GM12891 (cell line): ENCODE results near the gene CPOX.
"Not testable (repeated sequence)": the region's sequence is repeated elsewhere in the genome, so short reads cannot be mapped to it uniquely, and the experiment has no call there.

Experiments used
- DNase-seq: peaks from one replicate; pipeline ENCODE4 v3.0.0; 2011; ENCODE audit warnings: low spot score; ENCODE audit not compliant: insufficient read length
- FAIRE-seq: peaks from 2 replicates; lab custom pipeline; 2011; peaks lifted over from hg19 to GRCh38; lab: Jason Lieb, UNC
- PAX5 ChIP-seq: IDR thresholded peaks from 2 replicates; pipeline ENCODE4 v1.6.1; 2011; ENCODE audit warnings: low read length, moderate library complexity, mild to moderate bottlenecking; ENCODE audit not compliant: insufficient read depth, severe bottlenecking
- POLR2A ChIP-seq: IDR thresholded peaks from 2 replicates; pipeline ENCODE4 v1.6.1; 2011; ENCODE audit warnings: low read depth, low read length, control low read depth
- POLR2AphosphoS5 ChIP-seq: IDR thresholded peaks from 2 replicates; pipeline ENCODE4 v1.6.1; 2011; ENCODE audit warnings: low read depth, low read length, control low read depth
- POU2F2 ChIP-seq: IDR thresholded peaks from 2 replicates; pipeline ENCODE4 v1.6.1; 2011; ENCODE audit warnings: low read depth, mild to moderate bottlenecking, control low read depth, low read length, moderate library complexity
- SPI1 ChIP-seq: IDR thresholded peaks from 2 replicates; pipeline ENCODE4 v1.6.1; 2011; ENCODE audit warnings: low read depth, low read length, control low read depth
- TAF1 ChIP-seq: IDR thresholded peaks from 2 replicates; pipeline ENCODE4 v1.6.1; 2011; ENCODE audit warnings: low read depth, low read length, control low read depth

The CPOX gene

GRCh38 chr3:98564282-98565005 is 29.0 kb downstream of the CPOX start:
- FAIRE-seq (peak; percentile 87), DNase-seq (no peak)
- TF ChIP-seq POU2F2 (no peak), PAX5 (no peak), TAF1 (no peak), POLR2AphosphoS5 (no peak; the same call in none of the 2 replicates), SPI1 (no peak)

GRCh38 chr3:98563661-98564281 is 29.6 kb downstream of the CPOX start:
- TF ChIP-seq SPI1 (peak; percentile 71), POLR2A (no peak), TAF1 (0 out of 2 replicates have a peak, but pooled peaks have one; percentile 39)
- FAIRE-seq (peak; percentile 74), DNase-seq (no peak)

GRCh38 chr3:98561727-98562521 is 31.5 kb downstream of the CPOX start:
- no peak for DNase-seq
- FAIRE-seq = peak; percentile 90
- TF ChIP-seq POU2F2 = peak; percentile 43; the same call in 1 of the 2 replicates
- no peak for TF ChIP-seq PAX5
- peak; percentile 80 for TF ChIP-seq POLR2A
- peak; percentile 76 for TF ChIP-seq SPI1
- TF ChIP-seq POLR2AphosphoS5 = peak; percentile 85
- peak; percentile 63 for TF ChIP-seq TAF1

DNA sequence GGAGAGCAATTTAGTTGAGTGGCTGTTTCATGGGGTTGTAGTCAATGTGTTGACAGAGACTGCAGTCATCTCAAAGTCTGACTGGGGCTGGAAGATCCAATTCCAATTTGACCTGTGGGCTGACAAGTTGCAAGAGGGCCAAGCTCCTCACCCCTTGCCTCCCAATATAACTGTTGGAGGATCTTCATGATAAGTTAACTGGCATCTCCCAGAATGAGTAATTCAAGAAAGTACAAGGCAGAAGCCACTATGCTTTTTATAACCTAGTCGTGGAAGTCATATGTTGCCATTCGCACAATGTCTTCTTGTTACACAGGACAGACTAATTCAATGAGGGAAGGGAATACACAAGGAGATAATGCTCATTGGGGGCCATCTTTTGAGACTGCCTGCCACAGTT is 32.5 kb downstream of the CPOX start:
- DNase-seq = no peak
- peak; percentile 86 for FAIRE-seq
- TF ChIP-seq TAF1 (peak; percentile 78; the same call in 1 of the 2 replicates), POLR2A (peak; percentile 77; the same call in 1 of the 2 replicates), POU2F2 (0 out of 2 replicates have a peak, but pooled peaks have one; percentile 24), POLR2AphosphoS5 (peak; percentile 87), PAX5 (no peak), SPI1 (no peak)

DNA sequence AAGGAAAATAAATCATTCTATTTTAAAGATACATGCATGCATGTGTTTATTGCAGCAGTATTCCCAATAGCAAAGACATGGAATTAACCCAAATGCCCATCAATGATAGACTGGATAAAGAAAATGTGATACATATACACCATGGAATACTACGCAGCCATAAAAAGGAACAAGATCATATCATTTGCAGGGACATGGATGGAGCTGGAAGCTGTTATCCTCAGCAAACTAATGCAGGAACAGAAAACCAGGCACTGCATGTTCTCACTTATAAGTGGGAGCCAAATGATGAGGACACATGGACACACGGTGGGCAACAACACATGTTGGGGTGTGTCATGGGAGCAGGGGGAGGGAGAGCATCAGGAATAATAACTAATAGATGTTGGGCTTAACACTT is 33.6 kb downstream of the CPOX start:
- FAIRE-seq = peak; percentile 69
- not testable (repeated sequence) for DNase-seq

DNA sequence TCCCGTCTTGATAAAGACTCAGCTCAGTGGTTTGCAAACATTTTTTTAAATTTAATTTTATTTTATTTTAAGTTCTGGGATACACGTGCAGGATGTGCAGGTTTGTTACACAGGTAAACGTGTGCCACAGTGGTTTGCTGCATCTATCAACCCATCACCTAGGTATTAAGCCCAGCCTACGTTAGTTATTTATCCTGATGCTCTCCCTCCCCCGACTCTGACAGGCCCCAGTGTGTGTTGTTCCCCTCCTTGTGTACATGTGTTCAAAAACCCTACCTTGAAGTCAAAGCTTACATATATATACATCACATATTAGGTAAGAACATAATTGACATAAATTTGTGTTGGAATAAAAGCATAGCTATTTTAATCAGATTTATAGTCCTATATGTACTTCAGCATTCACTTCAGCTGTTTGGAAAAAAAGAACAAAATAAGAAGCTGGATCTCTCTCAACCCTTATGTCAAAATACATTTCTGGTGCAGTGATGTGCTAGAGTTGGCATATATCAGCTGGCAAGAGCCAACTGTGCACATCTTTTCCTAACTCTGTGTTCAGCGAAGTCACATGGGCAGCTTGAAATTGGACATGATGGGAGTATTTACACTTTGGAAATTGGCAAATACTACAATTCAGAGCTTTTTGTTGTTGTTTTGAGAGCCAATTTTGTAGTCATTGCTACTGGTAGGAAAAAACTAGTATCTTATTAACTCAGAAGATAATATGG is 35.1 kb downstream of the CPOX start:
- FAIRE-seq (peak; percentile 64), DNase-seq (no peak)
- TF ChIP-seq PAX5 = no peak
- no peak for TF ChIP-seq POU2F2
- no peak for TF ChIP-seq POLR2A
- TF ChIP-seq TAF1 = no peak
- TF ChIP-seq POLR2AphosphoS5 = no peak; the same call in 1 of the 2 replicates
- TF ChIP-seq SPI1 = no peak

DNA sequence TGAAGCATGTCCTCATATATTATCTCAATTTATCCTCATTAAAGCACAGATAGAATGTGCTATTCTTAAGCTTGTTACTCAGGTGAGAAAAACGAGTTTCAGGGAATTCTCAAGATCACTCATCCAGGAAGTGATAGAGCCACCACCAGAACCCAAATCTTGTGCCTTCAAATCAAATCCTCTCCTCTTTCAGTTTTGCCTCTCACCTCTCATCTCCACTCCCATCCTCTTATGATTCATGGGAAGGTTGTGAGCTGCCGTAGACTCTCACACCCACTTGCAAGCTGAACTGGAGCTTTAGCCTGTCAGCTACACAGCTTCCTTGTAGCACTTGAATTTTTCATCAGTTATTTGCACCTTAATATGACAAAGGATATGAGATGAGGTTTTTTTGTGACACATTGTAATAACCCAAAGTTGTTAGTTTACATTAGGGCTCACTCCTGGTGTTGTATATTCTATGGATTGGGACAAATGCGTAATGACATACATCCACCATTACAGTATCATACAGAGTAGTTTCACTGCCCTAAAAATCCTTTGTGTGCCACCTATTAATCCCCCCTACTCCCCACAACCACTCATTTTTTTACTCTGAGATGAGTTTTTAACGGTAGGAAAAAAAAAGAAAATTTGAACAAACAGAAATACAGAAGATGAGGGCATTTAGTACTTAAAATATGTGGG is 35.9 kb downstream of the CPOX start:
- TF ChIP-seq POLR2AphosphoS5 (peak; percentile 50; the same call in 1 of the 2 replicates), POLR2A (peak; percentile 71), POU2F2 (no peak), TAF1 (no peak; the same call in 1 of the 2 replicates), SPI1 (no peak)
- DNase-seq (no peak), FAIRE-seq (peak; percentile 94)

DNA sequence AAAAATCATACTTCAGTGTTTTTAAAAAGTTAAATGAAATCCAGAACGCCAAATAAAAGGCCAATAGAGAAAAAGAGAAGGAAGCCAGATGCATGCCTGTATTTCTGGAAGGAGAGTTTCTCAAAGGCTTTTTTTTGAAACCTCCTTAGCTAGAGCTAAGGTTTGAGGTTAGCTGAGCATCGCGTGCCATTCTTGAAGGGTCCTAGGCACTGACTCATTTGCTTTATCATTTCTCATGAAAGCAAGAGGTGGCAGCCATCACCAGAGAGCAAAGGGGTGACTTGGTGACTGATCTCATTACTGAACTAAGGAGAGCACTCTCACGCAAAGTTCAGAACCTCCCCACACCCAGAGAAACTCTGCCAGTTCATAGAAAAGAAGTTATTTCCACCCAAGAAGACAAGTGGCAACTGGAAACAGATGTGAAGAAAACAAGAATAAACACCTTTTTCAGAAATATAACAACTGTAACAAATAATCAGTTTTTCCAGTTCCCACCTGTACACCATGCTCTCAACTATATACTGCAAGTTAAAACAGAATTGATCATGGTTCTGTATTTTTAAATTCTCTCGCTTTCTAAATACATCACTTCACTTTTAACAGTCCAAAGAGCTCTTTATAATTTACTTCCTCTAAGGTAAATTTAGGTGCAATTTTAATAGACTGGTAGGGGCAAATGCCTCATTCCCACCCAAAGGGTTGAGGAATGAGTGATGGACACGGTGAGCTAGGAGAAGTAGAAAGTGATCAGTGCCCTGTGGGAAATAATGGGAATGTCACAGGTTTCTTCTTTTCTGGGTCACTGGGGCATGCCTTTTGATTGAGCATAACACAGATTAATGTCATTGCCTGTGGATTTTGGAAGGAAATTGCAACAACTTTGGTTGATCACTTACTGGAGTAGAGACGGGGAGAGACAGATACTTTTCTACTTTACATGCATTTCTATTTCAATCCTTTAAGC is 37.0 kb downstream of the CPOX start:
- peak; percentile 88 for FAIRE-seq
- DNase-seq = no peak
- TF ChIP-seq TAF1 = peak; percentile 48
- TF ChIP-seq POLR2AphosphoS5 = peak; percentile 72; the same call in 1 of the 2 replicates
- TF ChIP-seq PAX5 = peak; percentile 12
- peak; percentile 61 for TF ChIP-seq POLR2A
- TF ChIP-seq SPI1 = no peak
- TF ChIP-seq POU2F2 = peak; percentile 94

DNA sequence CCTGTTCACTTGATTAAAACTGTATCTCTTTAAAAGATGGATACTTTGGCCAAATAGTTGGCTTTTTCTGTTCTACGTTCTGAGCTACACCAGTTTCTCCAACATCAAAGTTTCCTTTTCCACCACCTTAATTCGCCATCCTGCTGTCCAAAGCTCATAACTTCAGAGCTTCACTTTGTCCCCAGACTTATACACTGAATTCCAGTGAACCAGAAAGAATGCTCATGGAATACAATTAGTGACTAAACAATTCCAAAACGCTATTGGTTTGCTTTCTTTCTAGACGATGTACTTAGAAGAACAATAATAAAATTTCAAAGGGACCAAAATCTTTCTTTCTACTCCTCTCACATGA is 38.4 kb downstream of the CPOX start:
- FAIRE-seq = no peak
- no peak for DNase-seq
- TF ChIP-seq POLR2AphosphoS5 (no peak; the same call in none of the 2 replicates), POLR2A (0 out of 2 replicates have a peak, but pooled peaks have one; percentile 31)
